HL-60 (cell line): ENCODE measurements around the gene GNB1.

ENCODE experiments used
- CTCF ChIP-seq: IDR thresholded peaks from one replicate; pipeline ENCODE4 v1.5.1; 2011; ENCODE audit warnings: low read length, control low read depth, inconsistent platforms; ENCODE audit not compliant: insufficient read depth
- POLR2AphosphoS5 ChIP-seq: IDR thresholded peaks from 2 replicates; pipeline ENCODE4 v1.6.1; 2012; ENCODE audit warnings: low read depth
- REST ChIP-seq: IDR thresholded peaks from 2 replicates; pipeline ENCODE4 v1.6.1; 2012; ENCODE audit warnings: low read depth; ENCODE audit not compliant: insufficient replicate concordance
- SPI1 ChIP-seq: IDR thresholded peaks from 2 replicates; pipeline ENCODE4 v1.6.1; 2012; ENCODE audit warnings: low read depth, mild to moderate bottlenecking, borderline replicate concordance

GRCh38 chr1:1910651-1911331 lies 19.9 kb upstream of the GNB1 start:
- no peak for TF ChIP-seq CTCF
- TF ChIP-seq REST = no peak
- TF ChIP-seq SPI1 = no peak
- no peak for TF ChIP-seq POLR2AphosphoS5
